ENCODE measurements around the gene CHCHD10. TPM values are rescaled to one million over a fixed set of nuclear protein-coding genes. Genes with fewer than 3 reads are reported as not detected.
A peak's percentile ranks its signal among the peaks of the same experiment; 100 is the strongest.

The CHCHD10 gene
- total and polyA plus RNA-seq, 2 of the 8 experiments (the other 6 are each of a cell fraction or from before 2014, with no cell fraction given): 58.3 to 94.5 TPM

- POLR2A ChIA-PET (ENCODE audit: partially characterized antibody): interaction anchor here (1.6 to 3.9 kb wide), 3 partner anchors 9 to 15 kb away, joined by 3 to 21 read pairs (median 19); partner anchors contain the start of genes CHCHD10 and SMARCB1
- H2AK5ac ChIP-seq (ENCODE audit: low read depth, low read length): no peak overlapping the region
- no peak overlapping the region for H2BK20ac ChIP-seq (ENCODE audit: low read length)
- no peak overlapping the region for H3K4me3 ChIP-seq (ENCODE audit: extremely low read depth in 1 of 4, insufficient read depth in 2 of 4, low read depth in 3 of 4, low read length in 4 of 4)
- H2BK15ac ChIP-seq (ENCODE audit: low read length): no peak overlapping the region
- H3K4ac ChIP-seq (replicated peaks; ENCODE audit: insufficient read length, low read depth, low read length): peak overlapping the region; percentile 88
- no peak overlapping the region for H3K18ac ChIP-seq (ENCODE audit: extremely low read depth, low read length)
- 88% methylated on average over 11 of the region's 11 CpGs; no CpG with 5 or more reads in 1 of the 2 experiments for WGBS, 2 experiments (ENCODE audit: extremely low coverage in 1 of 2, insufficient coverage in 1 of 2, insufficient read length in 1 of 2, insufficient replicate concordance in 2 of 2, low coverage in 1 of 2, low lambda C conversion rate in 2 of 2, missing lambda C conversion rate in 1 of 2)
- H3K14ac ChIP-seq (ENCODE audit: insufficient read length): no peak overlapping the region
- H3K9ac ChIP-seq (replicated peaks in 1 of 4; ENCODE audit: extremely low read depth in 1 of 4, low read depth in 3 of 4, low read length in 3 of 4): no peak overlapping the region; a peak in 1 of 7 replicates
- no peaks in the 10 kb centered on the region for H3K36me3 ChIP-seq (ENCODE audit: control insufficient read depth in 2 of 4, insufficient read depth in 4 of 4, low read length in 3 of 4)
- no peak overlapping the region for H4K91ac ChIP-seq (replicated peaks; ENCODE audit: insufficient read length, low read length)
- no peak overlapping the region for H2AFZ ChIP-seq (ENCODE audit: low read length)
- no peaks in the 10 kb centered on the region for H3K79me2 ChIP-seq (ENCODE audit: control insufficient read depth in 1 of 2, insufficient read depth in 2 of 2, low read length in 2 of 2)
- CTCF ChIA-PET (ENCODE audit: partially characterized antibody): interaction anchor here (1.0 to 5.8 kb wide), 3 partner anchors 9 to 72 kb away, joined by 3 to 42 read pairs (median 11); partner anchors contain the start of gene SMARCB1
- H2BK12ac ChIP-seq (ENCODE audit: low read depth, low read length): peak overlapping the region; percentile 80
- no peak overlapping the region for H3K27ac ChIP-seq (ENCODE audit: low read depth, low read length)
- DNase-seq (ENCODE audit: low read depth in 1 of 2, low spot score in 2 of 2) (no peak), FAIRE-seq (no peak)
- H4K20me1 ChIP-seq (replicated peaks in 1 of 2; ENCODE audit: control insufficient read depth in 1 of 2, insufficient read depth in 2 of 2, low read length in 2 of 2): peaks cover 2 to 4% of the 10 kb centered on the region in 2 experiments
- no peak overlapping the region for H2BK120ac ChIP-seq (replicated peaks; ENCODE audit: low read depth, low read length)
- H3K23me2 ChIP-seq (ENCODE audit: low read depth, low read length): peaks cover 6% of the 10 kb centered on the region; the same call in 1 of the 2 replicates
- H4K8ac ChIP-seq (ENCODE audit: extremely low read depth, insufficient read depth, low read length): no peak overlapping the region
- H3K4me1 ChIP-seq (replicated peaks in 1 of 4; ENCODE audit: control insufficient read depth in 3 of 4, insufficient read depth in 4 of 4, low read length in 3 of 4): peaks cover 0 to 11% (median 4%) of the 10 kb centered on the region in 4 experiments; a peak in 3 of 7 replicates
- H3K79me1 ChIP-seq (ENCODE audit: low read depth, low read length): no peaks in the 10 kb centered on the region
- H2BK5ac ChIP-seq (ENCODE audit: low read depth, low read length): no peak overlapping the region
- H3K27me3 ChIP-seq (replicated peaks in 1 of 4; ENCODE audit: control insufficient read depth in 3 of 4, extremely low read depth in 1 of 4, insufficient read depth in 3 of 4, low read length in 3 of 4): peaks cover 0 to 19% (median 12%) of the 10 kb centered on the region in 4 experiments; a peak in 5 of 7 replicates
- H3K9me3 ChIP-seq (ENCODE audit: insufficient read depth in 2 of 2, low read depth in 1 of 2, low read length in 1 of 2): no peaks in the 10 kb centered on the region
- H4K5ac ChIP-seq (ENCODE audit: insufficient read length, low read depth, low read length): no peak overlapping the region
- no peak overlapping the region for H3K23ac ChIP-seq (ENCODE audit: insufficient read length)
- no peak overlapping the region for H3K4me2 ChIP-seq (ENCODE audit: insufficient read depth in 1 of 2, low read depth in 2 of 2, low read length in 2 of 2)
- H3K56ac ChIP-seq (replicated peaks; ENCODE audit: insufficient read length, low read depth, low read length): no peak overlapping the region
- TF ChIP-seq EGR1 (IDR thresholded peaks at IDR 0.05; ENCODE audit: borderline replicate concordance, low read depth, low read length): no peak
- TF ChIP-seq BACH1 (IDR thresholded peaks at IDR 0.05; ENCODE audit: low read length): no peak
- TF ChIP-seq RBBP5 (IDR thresholded peaks at IDR 0.05; ENCODE audit: borderline replicate concordance, low read depth, low read length): no peak
- TF ChIP-seq CBX5 (IDR thresholded peaks at IDR 0.05; ENCODE audit: low read depth, low read length): no peak
- TF ChIP-seq CBX8 (IDR thresholded peaks at IDR 0.05; ENCODE audit: borderline replicate concordance, low read depth, low read length): no peak
- no peak for TF ChIP-seq ASH2L (IDR thresholded peaks at IDR 0.05; ENCODE audit: low read length)
- TF ChIP-seq SIRT6 (IDR thresholded peaks at IDR 0.05; ENCODE audit: low read length): no peak
- TF ChIP-seq SP4 (IDR thresholded peaks at IDR 0.05; ENCODE audit: low read length): no peak
- no peak for TF ChIP-seq RAD21 (IDR thresholded peaks at IDR 0.05 in 1 of 2, conservative IDR thresholded peaks at IDR 0.05 in 1 of 2; ENCODE audit: low read depth in 2 of 2, low read length in 2 of 2)
- TF ChIP-seq USF2 (IDR thresholded peaks at IDR 0.05; ENCODE audit: low read length): no peak
- no peak for TF ChIP-seq KDM5A (IDR thresholded peaks at IDR 0.05; ENCODE audit: low read length)
These were observed 10.2 kb upstream of the CHCHD10 start for GRCh38 chr22:23777776-23778576.
